Bronchial epithelial cell (primary cell): ENCODE results near the gene CIITA. TPM values are rescaled to one million over a fixed set of nuclear protein-coding genes. Genes with fewer than 3 reads are reported as not detected.
A peak's percentile ranks its signal among the peaks of the same experiment; 100 is the strongest.

Experiments
- DNase-seq: peaks from one replicate; pipeline ENCODE4 v3.0.0-alpha.2; 2010; ENCODE audit warnings: low read depth
- FAIRE-seq: peaks from 2 replicates; lab custom pipeline; 2011; peaks lifted over from hg19 to GRCh38; lab: Jason Lieb, UNC
- H3K27me3 ChIP-seq: 2 replicates; pipeline ENCODE4 v1.5.1; 2011; ENCODE audit warnings: low read length; ENCODE audit not compliant: control insufficient read depth, insufficient read depth
- H3K36me3 ChIP-seq: 2 replicates; pipeline ENCODE4 v1.5.1; 2011; ENCODE audit warnings: low read length; ENCODE audit not compliant: control insufficient read depth, insufficient read depth
- H3K4me3 ChIP-seq: 2 replicates; pipeline ENCODE4 v1.5.1; 2011; ENCODE audit warnings: mild to moderate bottlenecking, low read depth, low read length, control low read depth
- CTCF ChIP-seq: IDR thresholded peaks from 2 replicates; pipeline ENCODE4 v1.5.1; 2011; ENCODE audit warnings: mild to moderate bottlenecking, moderate library complexity, low read length, control low read depth, inconsistent platforms; ENCODE audit not compliant: insufficient read depth, severe bottlenecking
- total RNA-seq: library from RNA; depleted of rRNA; stranded (reverse); fragments of >200 nt; gene quantifications from 2 replicates; pipeline ENCODE4 v1.2.1, GENCODE V29; 2014

CIITA gene
- total RNA-seq, 1 donor from 2014 or later: not detected

- FAIRE-seq: no peak
Measured at GRCh38 chr16:10976634-10977033, 99.6 kb downstream of the CIITA start.

GRCh38 chr16:10978124-10978523, 101.1 kb downstream of the CIITA start:
- H3K27me3 ChIP-seq: no peaks in the 10 kb centered on the region
- H3K36me3 ChIP-seq: peaks cover 2% of the 10 kb centered on the region
- FAIRE-seq (no peak), DNase-seq (no peak)
- no peak overlapping the region for H3K4me3 ChIP-seq
- TF ChIP-seq CTCF: no peak

More at GRCh38 chr16:10976634-10977033, 99.6 kb downstream of the CIITA start:
- no peak for DNase-seq
- Histone ChIP-seq H3K4me3 (no peak overlapping the region), H3K27me3 (no peaks in the 10 kb centered on the region), H3K36me3 (peaks cover 5% of the 10 kb centered on the region)
- TF ChIP-seq CTCF: no peak

- no peak for TF ChIP-seq CTCF
Measured at GRCh38 chr16:10978871-10979446, 102.0 kb downstream of the CIITA start.

GRCh38 chr16:10979717-10980601, 103.0 kb downstream of the CIITA start:
- peaks cover 2% of the 10 kb centered on the region for H3K36me3 ChIP-seq
- no peak overlapping the region for H3K4me3 ChIP-seq
- H3K27me3 ChIP-seq: no peaks in the 10 kb centered on the region
- no peak for TF ChIP-seq CTCF
- FAIRE-seq (no peak), DNase-seq (peak; percentile 81)

More at GRCh38 chr16:10978871-10979446, 102.0 kb downstream of the CIITA start:
- DNase-seq (no peak), FAIRE-seq (no peak)
- no peaks in the 10 kb centered on the region for H3K27me3 ChIP-seq
- H3K36me3 ChIP-seq: peaks cover 2% of the 10 kb centered on the region
- no peak overlapping the region for H3K4me3 ChIP-seq

- FAIRE-seq (no peak), DNase-seq (no peak)
Measured at GRCh38 chr16:10980813-10981212, 103.8 kb downstream of the CIITA start.

More at GRCh38 chr16:10980813-10981212, 103.8 kb downstream of the CIITA start:
- peaks cover 2% of the 10 kb centered on the region for H3K36me3 ChIP-seq
- no peak for TF ChIP-seq CTCF
- no peak overlapping the region for H3K4me3 ChIP-seq
- no peaks in the 10 kb centered on the region for H3K27me3 ChIP-seq
